Upper lobe of left lung (tissue), 6 donors: ENCODE data around the gene AGTPBP1. TPM values are rescaled to one million over a fixed set of nuclear protein-coding genes. Genes with fewer than 3 reads are reported as not detected.
A peak's percentile ranks its signal among the peaks of the same experiment; 100 is the strongest.

Experiments
- ATAC-seq, 2 donors: fragments of 200-7000 bp; cut with Tn5 transposase; one replicate each; pipeline ENCODE4 v1.9.1; 2022; ENCODE audit warnings: mild to moderate bottlenecking in 2 of 2, moderate library complexity in 2 of 2; ENCODE audit not compliant: low FRiP score in 2 of 2
- DNase-seq, 2 donors: peaks; one replicate each; pipeline ENCODE4 v3.0.0-alpha.2; 2019 to 2020
- H3K27ac ChIP-seq, 4 donors: fragments of 200-600 bp; sonication (generic); one replicate each; pipeline ENCODE4 v1.5.1; 2016 to 2019
- H3K27me3 ChIP-seq, 4 donors: fragments of 200-600 bp; sonication (generic); one replicate each; pipeline ENCODE4 v1.5.1; 2017 to 2019
- H3K36me3 ChIP-seq, 4 donors: fragments of 200-600 bp; sonication (generic); one replicate each; pipeline ENCODE4 v1.5.1; 2016 to 2019
- H3K4me1 ChIP-seq, 4 donors: fragments of 200-600 bp; sonication (generic); one replicate each; pipeline ENCODE4 v1.5.1; 2018 to 2019
- H3K4me3 ChIP-seq, 4 donors: fragments of 200-600 bp; sonication (generic); one replicate each; pipeline ENCODE4 v1.5.1; 2017 to 2019; ENCODE audit warnings: mild to moderate bottlenecking in 2 of 4, moderate library complexity in 1 of 4
- H3K9me3 ChIP-seq, 4 donors: fragments of 200-600 bp; sonication (generic); one replicate each; pipeline ENCODE4 v1.5.1; 2018 to 2019
- EP300 ChIP-seq, 4 donors: sonication (generic); formaldehyde crosslinking; IDR thresholded peaks; one replicate each; pipeline ENCODE4 v1.5.1; 2017; ENCODE audit warnings: antibody characterized with exemption in 4 of 4, control low read depth in 2 of 4
- POLR2A ChIP-seq, 4 donors: fragments of 450-650 bp; IDR thresholded peaks; one replicate each; pipeline ENCODE4 v1.5.1; 2016 to 2017; ENCODE audit warnings: antibody characterized with exemption in 4 of 4, mild to moderate bottlenecking in 2 of 4
- POLR2AphosphoS5 ChIP-seq, 2 donors: sonication (generic); formaldehyde crosslinking; IDR thresholded peaks; one replicate each; pipeline ENCODE4 v1.5.1; 2017; ENCODE audit warnings: antibody characterized with exemption in 2 of 2
- WGBS, 2 donors: methylation state at CpG; one replicate each; pipeline ENCODE4 v1.1.5; 2017 to 2018; 5-methylcytosine and 5-hydroxymethylcytosine counted together
- total RNA-seq, 6 donors: library from RNA; depleted of rRNA in 4 of 6; stranded (reverse); fragments of >200 nt in 4 of 6; gene quantifications; one replicate each; pipeline versions ENCODE4 v1.1.0 to v1.2.1, GENCODE V29; 2016 to 2021
- TF ChIP-seq, protein P1 (sequence below), 6 experiments: fragments of 450-650 bp in 4 of 6; fragments of 200-600 bp in 2 of 6; sonication (generic) in 2 of 6; IDR thresholded peaks; one replicate each; pipeline ENCODE4 v1.5.1; 2016 to 2019; ENCODE audit warnings: antibody characterized with exemption in 6 of 6
- donor health status: DM: no; HTN: no; CAD: no; lungs with moderate emphysema.
- donor health status: DM: no; HTN: yes; CAD: no; lungs with severe emphysema.

The AGTPBP1 gene
- total RNA-seq, 6 donors from 2014 or later, result 27.3 to 65.2 (median 40.4) TPM

DNA sequence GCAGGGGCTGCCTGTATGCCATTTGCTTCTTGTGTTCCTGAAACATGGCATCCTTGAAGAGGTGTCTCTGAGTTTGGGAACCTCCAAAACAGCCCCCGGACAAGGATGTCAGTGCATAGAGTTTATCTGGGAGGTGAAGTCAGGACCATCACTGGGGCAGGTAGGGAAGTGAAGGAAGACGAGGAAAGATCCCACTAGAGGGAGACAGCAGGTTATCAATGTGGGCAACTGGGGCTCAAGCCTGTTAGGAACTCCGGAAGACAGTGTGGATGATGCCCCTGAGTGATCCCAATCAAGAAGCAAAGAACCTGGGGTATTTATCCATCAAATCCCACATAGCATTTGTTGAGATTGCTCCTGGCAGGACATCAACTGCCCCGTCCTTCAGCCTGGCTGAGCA, 233.1 kb downstream of the AGTPBP1 start:
- no peaks in the 10 kb centered on the region for H3K36me3 ChIP-seq
- no peak for ATAC-seq
- H3K27ac ChIP-seq, result no peak overlapping the region
- no peaks in the 10 kb centered on the region for H3K9me3 ChIP-seq
- TF ChIP-seq EP300 (IDR thresholded peaks at IDR 0.05) (no peak), POLR2AphosphoS5 (IDR thresholded peaks at IDR 0.05) (no peak), POLR2A (IDR thresholded peaks at IDR 0.05) (no peak)
- TF ChIP-seq, protein P1, sequence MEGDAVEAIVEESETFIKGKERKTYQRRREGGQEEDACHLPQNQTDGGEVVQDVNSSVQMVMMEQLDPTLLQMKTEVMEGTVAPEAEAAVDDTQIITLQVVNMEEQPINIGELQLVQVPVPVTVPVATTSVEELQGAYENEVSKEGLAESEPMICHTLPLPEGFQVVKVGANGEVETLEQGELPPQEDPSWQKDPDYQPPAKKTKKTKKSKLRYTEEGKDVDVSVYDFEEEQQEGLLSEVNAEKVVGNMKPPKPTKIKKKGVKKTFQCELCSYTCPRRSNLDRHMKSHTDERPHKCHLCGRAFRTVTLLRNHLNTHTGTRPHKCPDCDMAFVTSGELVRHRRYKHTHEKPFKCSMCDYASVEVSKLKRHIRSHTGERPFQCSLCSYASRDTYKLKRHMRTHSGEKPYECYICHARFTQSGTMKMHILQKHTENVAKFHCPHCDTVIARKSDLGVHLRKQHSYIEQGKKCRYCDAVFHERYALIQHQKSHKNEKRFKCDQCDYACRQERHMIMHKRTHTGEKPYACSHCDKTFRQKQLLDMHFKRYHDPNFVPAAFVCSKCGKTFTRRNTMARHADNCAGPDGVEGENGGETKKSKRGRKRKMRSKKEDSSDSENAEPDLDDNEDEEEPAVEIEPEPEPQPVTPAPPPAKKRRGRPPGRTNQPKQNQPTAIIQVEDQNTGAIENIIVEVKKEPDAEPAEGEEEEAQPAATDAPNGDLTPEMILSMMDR (IDR thresholded peaks at IDR 0.05), result no peak
- 71 to 77% methylated on average over 4 of the region's 4 CpGs for WGBS, 2 donors
- DNase-seq, result no peak
- H3K4me3 ChIP-seq, result no peak overlapping the region
- H3K4me1 ChIP-seq, result no peaks in the 10 kb centered on the region
- no peaks in the 10 kb centered on the region for H3K27me3 ChIP-seq

DNA sequence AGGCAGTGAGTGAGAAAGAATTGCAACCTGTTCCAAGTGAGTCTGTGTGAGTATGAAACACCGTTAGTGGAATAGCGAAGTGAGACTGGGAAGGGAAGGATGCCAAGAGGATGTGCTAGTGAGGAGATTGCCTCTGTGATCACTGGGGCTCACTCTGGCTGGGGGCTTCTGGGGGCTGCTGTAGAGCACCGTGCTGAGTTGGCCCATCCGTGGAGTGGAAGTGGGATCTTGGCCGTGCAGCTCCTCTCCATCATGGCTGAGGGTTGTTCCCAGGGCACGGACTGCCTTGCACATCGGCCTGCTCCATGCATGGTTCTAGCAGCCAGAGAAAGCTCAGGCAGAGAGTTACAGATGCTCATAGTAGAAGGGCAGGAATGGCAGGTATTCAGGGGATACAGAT, 236.1 kb downstream of the AGTPBP1 start:
- H3K4me3 ChIP-seq, result no peak overlapping the region
- TF ChIP-seq POLR2A (IDR thresholded peaks at IDR 0.05), result no peak
- no peak for TF ChIP-seq POLR2AphosphoS5 (IDR thresholded peaks at IDR 0.05)
- TF ChIP-seq, protein P1 (IDR thresholded peaks at IDR 0.05), result no peak
- no peak for TF ChIP-seq EP300 (IDR thresholded peaks at IDR 0.05)
- DNase-seq (peak in 1 of 2 donors; percentile 2), ATAC-seq (no peak)
- no peaks in the 10 kb centered on the region for H3K9me3 ChIP-seq
- H3K4me1 ChIP-seq, result no peaks in the 10 kb centered on the region
- H3K27ac ChIP-seq, result no peak overlapping the region
- H3K36me3 ChIP-seq, result no peaks in the 10 kb centered on the region
- no peaks in the 10 kb centered on the region for H3K27me3 ChIP-seq
- 90 to 92% methylated on average over 7 of the region's 7 CpGs for WGBS, 2 donors

DNA sequence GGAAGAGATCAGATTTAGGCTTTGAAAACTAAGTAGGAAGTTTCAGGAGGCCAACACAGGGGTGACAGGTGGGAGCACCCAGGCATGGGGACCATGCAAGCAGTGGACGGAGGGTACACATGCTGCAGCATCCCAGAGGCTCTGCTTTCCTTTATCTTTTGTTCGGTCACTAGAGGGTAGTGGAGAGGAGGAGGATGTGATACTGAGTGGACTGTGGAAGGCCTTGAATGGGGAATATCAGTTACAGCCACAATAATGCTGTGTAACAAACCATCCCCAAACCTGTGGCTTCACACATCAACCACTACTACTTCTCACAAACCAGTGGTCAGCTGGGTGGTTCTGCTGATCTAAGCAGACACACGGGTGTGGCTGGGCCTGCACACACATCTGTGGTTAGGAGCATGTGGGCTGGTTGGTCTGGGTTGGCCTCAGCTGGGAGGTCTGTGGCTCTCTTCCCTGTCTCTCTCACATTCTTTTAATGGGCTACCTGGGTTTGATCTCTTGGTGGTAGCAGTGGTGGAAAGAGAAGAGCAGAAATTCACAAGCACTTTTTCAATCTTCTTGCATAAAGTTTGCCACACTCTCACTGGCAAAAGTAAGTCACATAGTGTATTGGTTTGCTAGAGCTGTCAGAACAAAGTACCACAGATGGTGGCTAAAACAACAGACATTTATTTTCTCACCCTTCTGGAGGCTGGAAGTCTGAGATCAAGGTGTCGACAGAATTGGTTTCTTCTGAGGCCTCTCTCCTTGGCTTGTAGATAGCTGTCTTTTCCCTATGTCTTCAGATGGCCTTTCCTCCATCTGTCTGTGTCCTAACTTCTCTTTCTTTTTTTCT, 238.7 kb downstream of the AGTPBP1 start:
- no peak for DNase-seq
- no peak overlapping the region for H3K27ac ChIP-seq
- WGBS, 2 donors, result 86 to 88% methylated on average over 4 of the region's 4 CpGs
- peak in 1 of 2 donors; percentile 52 for ATAC-seq
- H3K9me3 ChIP-seq, result peaks cover 0 to 7% (median 0%) of the 10 kb centered on the region in 4 donors
- no peaks in the 10 kb centered on the region for H3K27me3 ChIP-seq
- H3K4me1 ChIP-seq, result no peaks in the 10 kb centered on the region
- TF ChIP-seq EP300 (IDR thresholded peaks at IDR 0.05), result no peak
- no peak overlapping the region for H3K4me3 ChIP-seq
- H3K36me3 ChIP-seq, result no peaks in the 10 kb centered on the region

DNA sequence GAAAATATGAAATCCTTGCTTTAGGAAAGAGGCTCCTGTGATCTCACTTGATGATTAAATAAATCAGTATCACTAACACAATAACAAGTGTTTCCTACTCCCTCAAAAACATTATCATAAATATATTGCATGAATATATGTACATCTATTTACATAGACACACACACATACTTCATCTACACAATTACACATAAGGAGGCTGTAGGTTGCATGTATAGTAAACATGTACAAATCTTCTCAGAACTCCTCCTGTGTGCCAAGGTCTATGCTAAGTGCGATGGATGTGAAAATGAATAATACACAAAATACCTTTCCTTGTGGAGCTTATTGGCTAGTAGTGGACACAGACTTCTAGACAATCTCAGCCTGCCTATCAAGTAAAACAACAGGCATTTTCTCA, 239.9 kb downstream of the AGTPBP1 start:
- Histone ChIP-seq H3K27ac (no peak overlapping the region), H3K27me3 (no peaks in the 10 kb centered on the region), H3K36me3 (no peaks in the 10 kb centered on the region), H3K9me3 (peaks cover 0 to 7% (median 0%) of the 10 kb centered on the region in 4 donors), H3K4me1 (no peaks in the 10 kb centered on the region), H3K4me3 (no peak overlapping the region)
- WGBS, 2 donors, result 100% methylated on average over 1 of the region's 1 CpG
- TF ChIP-seq, protein P1 (IDR thresholded peaks at IDR 0.05), result no peak
- TF ChIP-seq POLR2A (IDR thresholded peaks at IDR 0.05) (no peak), POLR2AphosphoS5 (IDR thresholded peaks at IDR 0.05) (no peak), EP300 (IDR thresholded peaks at IDR 0.05) (no peak)
- DNase-seq (no peak), ATAC-seq (no peak)

DNA sequence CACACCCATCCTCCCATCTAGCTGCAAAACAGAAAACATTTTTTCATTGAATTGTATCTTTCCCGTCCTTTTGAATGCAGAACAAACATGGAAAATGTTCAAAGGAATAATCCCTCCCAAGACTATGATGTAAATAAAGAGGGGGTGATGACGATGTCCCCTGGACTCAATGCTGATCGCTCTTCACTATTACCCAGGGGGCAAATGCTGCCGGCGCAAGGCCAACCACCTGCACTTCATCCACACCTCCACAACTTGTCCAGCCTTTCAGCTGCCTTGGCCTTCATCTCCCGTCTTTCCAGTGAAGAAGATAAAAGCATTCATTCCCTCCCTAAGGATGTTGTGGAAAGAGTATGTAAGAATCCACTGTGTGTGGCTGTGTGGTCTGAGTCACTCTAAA, 240.3 kb downstream of the AGTPBP1 start:
- 86 to 90% methylated on average over 6 of the region's 6 CpGs for WGBS, 2 donors
- H3K4me3 ChIP-seq, result no peak overlapping the region
- no peak for ATAC-seq

More for the DNA sequence above, 240.3 kb downstream of the AGTPBP1 start:
- Histone ChIP-seq H3K27me3 (no peaks in the 10 kb centered on the region), H3K36me3 (no peaks in the 10 kb centered on the region), H3K9me3 (peaks cover 0 to 7% (median 0%) of the 10 kb centered on the region in 4 donors), H3K4me1 (no peaks in the 10 kb centered on the region), H3K27ac (no peak overlapping the region)
- DNase-seq, result no peak
- TF ChIP-seq POLR2A (IDR thresholded peaks at IDR 0.05) (no peak), POLR2AphosphoS5 (IDR thresholded peaks at IDR 0.05) (no peak), EP300 (IDR thresholded peaks at IDR 0.05) (no peak)
- TF ChIP-seq, protein P1 (IDR thresholded peaks at IDR 0.05), result no peak

Other genes starting within 250 kb of the AGTPBP1 start
- gene NAA35, start 199.2 kb upstream of the AGTPBP1 start, total RNA-seq, result 10 to 100 TPM in 5 of 6 donors, 1 to 10 TPM in 1; 9.1 to 25.4 (median 15.5) TPM